H1 (cell line): ENCODE measurements around the gene FRAT2. TPM values are rescaled to one million over a fixed set of nuclear protein-coding genes. Genes with fewer than 3 reads are reported as not detected.

Experiments used
- HDAC2 ChIP-seq, 2 experiments: fragments of 300-600 bp in 1 of 2; sonication (generic) in 1 of 2; IDR thresholded peaks; 2 replicates each; pipeline ENCODE4 v1.6.1; 2011 to 2012; ENCODE audit warnings: low read depth in 2 of 2, low read length in 2 of 2, mild to moderate bottlenecking in 2 of 2, moderate library complexity in 2 of 2, borderline replicate concordance in 1 of 2, inconsistent platforms in 1 of 2
- RNF2 ChIP-seq: fragments of 200-900, 300-1000 bp; sonication (generic); IDR thresholded peaks from 2 replicates; pipeline ENCODE4 v1.7.1; 2016; ENCODE audit warnings: borderline replicate concordance, low read depth, mild to moderate bottlenecking, antibody characterized with exemption, low read length; ENCODE audit not compliant: poor library complexity, severe bottlenecking; ENCODE audit errors: missing control alignments
- SP4 ChIP-seq: IDR thresholded peaks from 2 replicates; pipeline ENCODE4 v1.6.1; 2012; ENCODE audit warnings: low read length, inconsistent platforms
- polyA plus RNA-seq, 7 experiments: library from polyadenylated mRNA; depleted of rRNA in 3 of 7; stranded (reverse) in 5 of 7; unstranded in 2 of 7; fragments of >200 nt in 5 of 7; fragments of 200-250 nt in 2 of 7; gene quantifications; 1 replicate in 5 of 7; 2 replicates in 1 of 7; 4 replicates in 1 of 7; pipeline versions ENCODE4 v1.2.1 to v1.2.3, GENCODE V29; 2011 to 2013; ENCODE audit warnings: missing spikeins in 2 of 7, mixed read lengths in 2 of 7
- total RNA-seq: library from RNA; stranded (reverse); fragmentation: NEBNext Ultra II Directional; extraction: Animal tissue kit (Norgen Biotek cat#: 25700); gene quantifications from 2 replicates; pipeline ENCODE4 v1.2.1, GENCODE V29; 2021
- TF ChIP-seq, protein P1 (sequence below): fragments of 300-600 bp; sonication (generic); IDR thresholded peaks from 2 replicates; pipeline ENCODE4 v1.7.1; 2012; ENCODE audit warnings: low read length, moderate library complexity, mild to moderate bottlenecking, inconsistent platforms; ENCODE audit not compliant: insufficient replicate concordance
- TF ChIP-seq, protein P2 (sequence below), 3 experiments: IDR thresholded peaks; 1 replicate in 2 of 3; 2 replicates in 1 of 3; pipeline versions ENCODE4 v1.5.1 to v1.6.1; 2011; ENCODE audit warnings: low read length in 3 of 3, mild to moderate bottlenecking in 3 of 3, inconsistent platforms in 2 of 3, low read depth in 1 of 3, moderate library complexity in 1 of 3; ENCODE audit not compliant: insufficient read depth in 1 of 3; ENCODE audit errors: control extremely low read depth in 1 of 3
- TF ChIP-seq, protein P3 (sequence below): IDR thresholded peaks from 2 replicates; pipeline ENCODE4 v1.6.1; 2012; ENCODE audit warnings: low read length, inconsistent platforms

FRAT2 gene
- total and polyA plus RNA-seq, 2 of the 8 experiments (the other 6 are each of a cell fraction or from before 2014, with no cell fraction given): 47.4 to 83.0 TPM

DNA sequence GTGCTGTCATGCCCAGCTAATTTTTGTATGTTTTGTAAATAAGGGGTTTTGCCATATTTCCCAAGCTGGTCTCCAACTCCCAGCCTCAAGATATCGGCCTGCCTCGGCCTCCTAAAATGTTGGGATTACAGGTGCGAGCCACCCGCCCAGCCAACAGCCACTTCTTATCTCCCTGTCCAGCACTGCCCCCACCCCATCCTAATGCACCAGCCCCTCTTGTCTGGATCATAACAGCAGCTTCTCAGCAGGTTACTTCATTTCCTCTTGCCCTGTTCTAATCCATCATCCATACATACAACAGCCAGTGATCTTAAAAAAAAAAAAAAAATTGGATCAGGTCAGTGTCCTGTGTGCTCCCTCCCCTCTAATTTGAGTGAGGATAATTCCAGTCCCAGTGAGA lies 12.8 kb upstream of the FRAT2 start (continued):
- TF ChIP-seq, protein P1, sequence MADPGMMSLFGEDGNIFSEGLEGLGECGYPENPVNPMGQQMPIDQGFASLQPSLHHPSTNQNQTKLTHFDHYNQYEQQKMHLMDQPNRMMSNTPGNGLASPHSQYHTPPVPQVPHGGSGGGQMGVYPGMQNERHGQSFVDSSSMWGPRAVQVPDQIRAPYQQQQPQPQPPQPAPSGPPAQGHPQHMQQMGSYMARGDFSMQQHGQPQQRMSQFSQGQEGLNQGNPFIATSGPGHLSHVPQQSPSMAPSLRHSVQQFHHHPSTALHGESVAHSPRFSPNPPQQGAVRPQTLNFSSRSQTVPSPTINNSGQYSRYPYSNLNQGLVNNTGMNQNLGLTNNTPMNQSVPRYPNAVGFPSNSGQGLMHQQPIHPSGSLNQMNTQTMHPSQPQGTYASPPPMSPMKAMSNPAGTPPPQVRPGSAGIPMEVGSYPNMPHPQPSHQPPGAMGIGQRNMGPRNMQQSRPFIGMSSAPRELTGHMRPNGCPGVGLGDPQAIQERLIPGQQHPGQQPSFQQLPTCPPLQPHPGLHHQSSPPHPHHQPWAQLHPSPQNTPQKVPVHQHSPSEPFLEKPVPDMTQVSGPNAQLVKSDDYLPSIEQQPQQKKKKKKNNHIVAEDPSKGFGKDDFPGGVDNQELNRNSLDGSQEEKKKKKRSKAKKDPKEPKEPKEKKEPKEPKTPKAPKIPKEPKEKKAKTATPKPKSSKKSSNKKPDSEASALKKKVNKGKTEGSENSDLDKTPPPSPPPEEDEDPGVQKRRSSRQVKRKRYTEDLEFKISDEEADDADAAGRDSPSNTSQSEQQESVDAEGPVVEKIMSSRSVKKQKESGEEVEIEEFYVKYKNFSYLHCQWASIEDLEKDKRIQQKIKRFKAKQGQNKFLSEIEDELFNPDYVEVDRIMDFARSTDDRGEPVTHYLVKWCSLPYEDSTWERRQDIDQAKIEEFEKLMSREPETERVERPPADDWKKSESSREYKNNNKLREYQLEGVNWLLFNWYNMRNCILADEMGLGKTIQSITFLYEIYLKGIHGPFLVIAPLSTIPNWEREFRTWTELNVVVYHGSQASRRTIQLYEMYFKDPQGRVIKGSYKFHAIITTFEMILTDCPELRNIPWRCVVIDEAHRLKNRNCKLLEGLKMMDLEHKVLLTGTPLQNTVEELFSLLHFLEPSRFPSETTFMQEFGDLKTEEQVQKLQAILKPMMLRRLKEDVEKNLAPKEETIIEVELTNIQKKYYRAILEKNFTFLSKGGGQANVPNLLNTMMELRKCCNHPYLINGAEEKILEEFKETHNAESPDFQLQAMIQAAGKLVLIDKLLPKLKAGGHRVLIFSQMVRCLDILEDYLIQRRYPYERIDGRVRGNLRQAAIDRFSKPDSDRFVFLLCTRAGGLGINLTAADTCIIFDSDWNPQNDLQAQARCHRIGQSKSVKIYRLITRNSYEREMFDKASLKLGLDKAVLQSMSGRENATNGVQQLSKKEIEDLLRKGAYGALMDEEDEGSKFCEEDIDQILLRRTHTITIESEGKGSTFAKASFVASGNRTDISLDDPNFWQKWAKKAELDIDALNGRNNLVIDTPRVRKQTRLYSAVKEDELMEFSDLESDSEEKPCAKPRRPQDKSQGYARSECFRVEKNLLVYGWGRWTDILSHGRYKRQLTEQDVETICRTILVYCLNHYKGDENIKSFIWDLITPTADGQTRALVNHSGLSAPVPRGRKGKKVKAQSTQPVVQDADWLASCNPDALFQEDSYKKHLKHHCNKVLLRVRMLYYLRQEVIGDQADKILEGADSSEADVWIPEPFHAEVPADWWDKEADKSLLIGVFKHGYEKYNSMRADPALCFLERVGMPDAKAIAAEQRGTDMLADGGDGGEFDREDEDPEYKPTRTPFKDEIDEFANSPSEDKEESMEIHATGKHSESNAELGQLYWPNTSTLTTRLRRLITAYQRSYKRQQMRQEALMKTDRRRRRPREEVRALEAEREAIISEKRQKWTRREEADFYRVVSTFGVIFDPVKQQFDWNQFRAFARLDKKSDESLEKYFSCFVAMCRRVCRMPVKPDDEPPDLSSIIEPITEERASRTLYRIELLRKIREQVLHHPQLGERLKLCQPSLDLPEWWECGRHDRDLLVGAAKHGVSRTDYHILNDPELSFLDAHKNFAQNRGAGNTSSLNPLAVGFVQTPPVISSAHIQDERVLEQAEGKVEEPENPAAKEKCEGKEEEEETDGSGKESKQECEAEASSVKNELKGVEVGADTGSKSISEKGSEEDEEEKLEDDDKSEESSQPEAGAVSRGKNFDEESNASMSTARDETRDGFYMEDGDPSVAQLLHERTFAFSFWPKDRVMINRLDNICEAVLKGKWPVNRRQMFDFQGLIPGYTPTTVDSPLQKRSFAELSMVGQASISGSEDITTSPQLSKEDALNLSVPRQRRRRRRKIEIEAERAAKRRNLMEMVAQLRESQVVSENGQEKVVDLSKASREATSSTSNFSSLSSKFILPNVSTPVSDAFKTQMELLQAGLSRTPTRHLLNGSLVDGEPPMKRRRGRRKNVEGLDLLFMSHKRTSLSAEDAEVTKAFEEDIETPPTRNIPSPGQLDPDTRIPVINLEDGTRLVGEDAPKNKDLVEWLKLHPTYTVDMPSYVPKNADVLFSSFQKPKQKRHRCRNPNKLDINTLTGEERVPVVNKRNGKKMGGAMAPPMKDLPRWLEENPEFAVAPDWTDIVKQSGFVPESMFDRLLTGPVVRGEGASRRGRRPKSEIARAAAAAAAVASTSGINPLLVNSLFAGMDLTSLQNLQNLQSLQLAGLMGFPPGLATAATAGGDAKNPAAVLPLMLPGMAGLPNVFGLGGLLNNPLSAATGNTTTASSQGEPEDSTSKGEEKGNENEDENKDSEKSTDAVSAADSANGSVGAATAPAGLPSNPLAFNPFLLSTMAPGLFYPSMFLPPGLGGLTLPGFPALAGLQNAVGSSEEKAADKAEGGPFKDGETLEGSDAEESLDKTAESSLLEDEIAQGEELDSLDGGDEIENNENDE: no peak
- TF ChIP-seq SP4 (no peak), RNF2 (no peak), HDAC2 (IDR thresholded peaks at IDR 0.05; ENCODE audit: borderline replicate concordance in 1 of 2, low read depth in 2 of 2, low read length in 2 of 2) (no peak)
- TF ChIP-seq, protein P2, sequence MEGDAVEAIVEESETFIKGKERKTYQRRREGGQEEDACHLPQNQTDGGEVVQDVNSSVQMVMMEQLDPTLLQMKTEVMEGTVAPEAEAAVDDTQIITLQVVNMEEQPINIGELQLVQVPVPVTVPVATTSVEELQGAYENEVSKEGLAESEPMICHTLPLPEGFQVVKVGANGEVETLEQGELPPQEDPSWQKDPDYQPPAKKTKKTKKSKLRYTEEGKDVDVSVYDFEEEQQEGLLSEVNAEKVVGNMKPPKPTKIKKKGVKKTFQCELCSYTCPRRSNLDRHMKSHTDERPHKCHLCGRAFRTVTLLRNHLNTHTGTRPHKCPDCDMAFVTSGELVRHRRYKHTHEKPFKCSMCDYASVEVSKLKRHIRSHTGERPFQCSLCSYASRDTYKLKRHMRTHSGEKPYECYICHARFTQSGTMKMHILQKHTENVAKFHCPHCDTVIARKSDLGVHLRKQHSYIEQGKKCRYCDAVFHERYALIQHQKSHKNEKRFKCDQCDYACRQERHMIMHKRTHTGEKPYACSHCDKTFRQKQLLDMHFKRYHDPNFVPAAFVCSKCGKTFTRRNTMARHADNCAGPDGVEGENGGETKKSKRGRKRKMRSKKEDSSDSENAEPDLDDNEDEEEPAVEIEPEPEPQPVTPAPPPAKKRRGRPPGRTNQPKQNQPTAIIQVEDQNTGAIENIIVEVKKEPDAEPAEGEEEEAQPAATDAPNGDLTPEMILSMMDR (IDR thresholded peaks at IDR 0.05; ENCODE audit: control extremely low read depth in 1 of 3, insufficient read depth in 1 of 3, low read depth in 1 of 3, low read length in 3 of 3): no peak
- TF ChIP-seq, protein P3, sequence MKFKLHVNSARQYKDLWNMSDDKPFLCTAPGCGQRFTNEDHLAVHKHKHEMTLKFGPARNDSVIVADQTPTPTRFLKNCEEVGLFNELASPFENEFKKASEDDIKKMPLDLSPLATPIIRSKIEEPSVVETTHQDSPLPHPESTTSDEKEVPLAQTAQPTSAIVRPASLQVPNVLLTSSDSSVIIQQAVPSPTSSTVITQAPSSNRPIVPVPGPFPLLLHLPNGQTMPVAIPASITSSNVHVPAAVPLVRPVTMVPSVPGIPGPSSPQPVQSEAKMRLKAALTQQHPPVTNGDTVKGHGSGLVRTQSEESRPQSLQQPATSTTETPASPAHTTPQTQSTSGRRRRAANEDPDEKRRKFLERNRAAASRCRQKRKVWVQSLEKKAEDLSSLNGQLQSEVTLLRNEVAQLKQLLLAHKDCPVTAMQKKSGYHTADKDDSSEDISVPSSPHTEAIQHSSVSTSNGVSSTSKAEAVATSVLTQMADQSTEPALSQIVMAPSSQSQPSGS: no peak
